SK-N-SH treated with all-trans-retinoic acid at 6 μM for 48 hours (cell line): Measurements from ENCODE around the gene RBM22.

Experiments used
- ATAC-seq: fragments of 200-7000 bp; cut with Tn5 transposase; 3 replicates; pipeline ENCODE4 v1.9.1; 2020; ENCODE audit warnings: mild to moderate bottlenecking, moderate library complexity
- ARNTL ChIP-seq: fragments of 450-650 bp; formaldehyde crosslinking; IDR thresholded peaks from 2 replicates; pipeline ENCODE4 v1.5.0; 2020; ENCODE audit warnings: low read depth, mild to moderate bottlenecking, moderate library complexity, borderline replicate concordance
- BACH2 ChIP-seq: fragments of 250-450 bp; sonication (Bioruptor Pico); IDR thresholded peaks from 2 replicates; pipeline ENCODE4 v1.9.0; 2021; ENCODE audit warnings: mild to moderate bottlenecking, borderline replicate concordance
- CREB5 ChIP-seq: fragments of 250-450 bp; sonication (Bioruptor Pico); IDR thresholded peaks from 2 replicates; pipeline ENCODE4 v1.5.1; 2020; ENCODE audit warnings: low read depth, mild to moderate bottlenecking, moderate library complexity
- CSDC2 ChIP-seq: fragments of 250-450 bp; sonication (Bioruptor Pico); IDR thresholded peaks from 2 replicates; pipeline ENCODE4 v1.5.0; 2020; ENCODE audit warnings: mild to moderate bottlenecking, moderate library complexity
- CSRNP3 ChIP-seq: fragments of 250-450 bp; sonication (Bioruptor Pico); IDR thresholded peaks from 2 replicates; pipeline ENCODE4 v1.5.1; 2021; ENCODE audit warnings: mild to moderate bottlenecking, moderate library complexity
- ESRRG ChIP-seq: fragments of 250-450 bp; sonication (Bioruptor Pico); IDR thresholded peaks from 2 replicates; pipeline ENCODE4 v1.6.1; 2021; ENCODE audit warnings: mild to moderate bottlenecking
- ISL1 ChIP-seq: fragments of 250-450 bp; sonication (Bioruptor Pico); IDR thresholded peaks from 2 replicates; pipeline ENCODE4 v2.1.2; 2022; ENCODE audit warnings: mild to moderate bottlenecking, moderate library complexity
- OSR1 ChIP-seq: fragments of 250-450 bp; sonication (Bioruptor Pico); IDR thresholded peaks from 2 replicates; pipeline ENCODE4 v1.8.0; 2022; ENCODE audit warnings: moderate library complexity, mild to moderate bottlenecking, inconsistent platforms
- PATZ1 ChIP-seq: fragments of 250-450 bp; sonication (Bioruptor Pico); IDR thresholded peaks from 2 replicates; pipeline ENCODE4 v1.8.0; 2020; ENCODE audit warnings: mild to moderate bottlenecking, moderate library complexity, borderline replicate concordance
- POU6F1 ChIP-seq: fragments of 250-450 bp; sonication (Bioruptor Pico); IDR thresholded peaks from 2 replicates; pipeline ENCODE4 v1.8.0; 2021; ENCODE audit warnings: low read depth, mild to moderate bottlenecking, moderate library complexity, borderline replicate concordance
- PPARA ChIP-seq: fragments of 250-450 bp; sonication (Bioruptor Pico); IDR thresholded peaks from 2 replicates; pipeline ENCODE4 v1.5.0; 2020; ENCODE audit warnings: mild to moderate bottlenecking, borderline replicate concordance
- SNAI2 ChIP-seq: fragments of 250-450 bp; sonication (Bioruptor Pico); IDR thresholded peaks from 2 replicates; pipeline ENCODE4 v1.5.0; 2020; ENCODE audit warnings: mild to moderate bottlenecking, moderate library complexity
- TCF4 ChIP-seq: fragments of 250-450 bp; sonication (Bioruptor Pico); IDR thresholded peaks from 2 replicates; pipeline ENCODE4 v1.8.0; 2021; ENCODE audit warnings: mild to moderate bottlenecking, moderate library complexity, borderline replicate concordance
- TSHZ2 ChIP-seq: fragments of 250-450 bp; sonication (Bioruptor Pico); IDR thresholded peaks from 2 replicates; pipeline ENCODE4 v1.5.0; 2020; ENCODE audit warnings: mild to moderate bottlenecking, moderate library complexity
- ZFP30 ChIP-seq: fragments of 450-650 bp; formaldehyde crosslinking; IDR thresholded peaks from 2 replicates; pipeline ENCODE4 v1.5.0; 2022; ENCODE audit warnings: mild to moderate bottlenecking, moderate library complexity
- ZNF565 ChIP-seq: fragments of 450-650 bp; formaldehyde crosslinking; conservative IDR thresholded peaks from 2 replicates; pipeline ENCODE4 v1.5.0; 2020; ENCODE audit warnings: low read depth, mild to moderate bottlenecking, moderate library complexity
- ZNF70 ChIP-seq: fragments of 450-650 bp; formaldehyde crosslinking; IDR thresholded peaks from 2 replicates; pipeline ENCODE4 v1.5.0; 2020; ENCODE audit warnings: mild to moderate bottlenecking, moderate library complexity
- ZNF8 ChIP-seq: fragments of 450-650 bp; formaldehyde crosslinking; IDR thresholded peaks from 2 replicates; pipeline ENCODE4 v1.5.0; 2020; ENCODE audit warnings: mild to moderate bottlenecking, moderate library complexity

RBM22 gene

GRCh38 chr5:150650021-150651006 is 50.5 kb downstream of the RBM22 start:
- no peak for ATAC-seq
- TF ChIP-seq ZNF70 (no peak), PATZ1 (CRISPR knock-in tag) (no peak), BACH2 (no peak)

- no peak for TF ChIP-seq CREB5 (CRISPR knock-in tag)
- TF ChIP-seq TCF4 (CRISPR knock-in tag), result no peak
- ATAC-seq, result no peak
Observed at GRCh38 chr5:150649108-150650020, 51.5 kb downstream of the RBM22 start.

GRCh38 chr5:150648294-150649107 is 52.4 kb downstream of the RBM22 start:
- TF ChIP-seq ARNTL (CRISPR knock-in tag) (no peak), PPARA (CRISPR knock-in tag) (no peak), CSDC2 (CRISPR knock-in tag) (no peak), CSRNP3 (no peak), TSHZ2 (no peak), BACH2 (no peak), POU6F1 (no peak), ZFP30 (CRISPR knock-in tag) (no peak), ESRRG (CRISPR knock-in tag) (no peak), ISL1 (no peak), TCF4 (CRISPR knock-in tag) (no peak), SNAI2 (no peak), OSR1 (CRISPR knock-in tag) (no peak), ZNF8 (CRISPR knock-in tag) (no peak), ZNF565 (no peak)
- no peak for ATAC-seq
